Hepatocyte (in vitro differentiated cells): Measurements from ENCODE around the gene ALAS2. TPM values are rescaled to one million over a fixed set of nuclear protein-coding genes. Genes with fewer than 3 reads are reported as not detected.

Experiments used
- DNase-seq: peaks from one replicate; pipeline ENCODE4 v3.0.0-alpha.2; 2016; ENCODE audit warnings: low spot score
- H2AFZ ChIP-seq: fragments of 200-600 bp; sonication (generic); 2 replicates; pipeline ENCODE4 v1.6.0; 2016; ENCODE audit warnings: antibody characterized with exemption, mild to moderate bottlenecking
- H3K27ac ChIP-seq: fragments of 200-600 bp; sonication (generic); 2 replicates; pipeline ENCODE4 v1.5.1; 2016; ENCODE audit warnings: mild to moderate bottlenecking
- H3K27me3 ChIP-seq: fragments of 200-600 bp; sonication (generic); 2 replicates; pipeline ENCODE4 v1.6.1; 2016
- H3K36me3 ChIP-seq: fragments of 200-600 bp; sonication (generic); replicated peaks from 2 replicates; pipeline ENCODE4 v1.5.1; 2016; ENCODE audit warnings: low read depth; ENCODE audit not compliant: insufficient read depth
- H3K4me1 ChIP-seq: fragments of 200-600 bp; sonication (generic); 2 replicates; pipeline ENCODE4 v1.5.1; 2016; ENCODE audit warnings: mild to moderate bottlenecking, moderate library complexity; ENCODE audit not compliant: insufficient read depth
- H3K4me2 ChIP-seq: fragments of 200-600 bp; sonication (generic); 2 replicates; pipeline ENCODE4 v1.6.0; 2016
- H3K4me3 ChIP-seq: fragments of 200-600 bp; sonication (generic); 2 replicates; pipeline ENCODE4 v1.5.1; 2016; ENCODE audit warnings: mild to moderate bottlenecking
- H3K79me2 ChIP-seq: fragments of 200-600 bp; sonication (generic); 2 replicates; pipeline ENCODE4 v1.6.0; 2017; ENCODE audit warnings: mild to moderate bottlenecking
- H3K9me2 ChIP-seq: fragments of 200-600 bp; sonication (generic); replicated peaks from 2 replicates; pipeline ENCODE4 v1.6.0; 2017; ENCODE audit warnings: mild to moderate bottlenecking; ENCODE audit not compliant: insufficient read depth
- H3K9me3 ChIP-seq: fragments of 200-600 bp; sonication (generic); 2 replicates; pipeline ENCODE4 v1.5.1; 2016; ENCODE audit warnings: low read depth, mild to moderate bottlenecking
- H4K20me1 ChIP-seq: fragments of 200-600 bp; sonication (generic); 2 replicates; pipeline ENCODE4 v1.6.0; 2016; ENCODE audit warnings: mild to moderate bottlenecking; ENCODE audit not compliant: insufficient read depth, poor library complexity, severe bottlenecking
- EZH2 ChIP-seq: fragments of 200-600 bp; sonication (generic); IDR thresholded peaks from 2 replicates; pipeline ENCODE4 v1.6.1; 2016; ENCODE audit warnings: antibody characterized with exemption, mild to moderate bottlenecking, borderline replicate concordance
- EZH2phosphoT487 ChIP-seq: fragments of 200-600 bp; sonication (generic); IDR thresholded peaks from one replicate; pipeline ENCODE4 v1.6.1; 2018; ENCODE audit warnings: antibody characterized with exemption, mild to moderate bottlenecking, low read depth, moderate library complexity; ENCODE audit not compliant: unreplicated experiment, severe bottlenecking
- WGBS: methylation state at CpG from one replicate; pipeline ENCODE4 v1.1.6; 2016; ENCODE audit warnings: low lambda C conversion rate; ENCODE audit errors: missing lambda C conversion rate; 5-methylcytosine and 5-hydroxymethylcytosine counted together
- polyA plus RNA-seq: library from polyadenylated mRNA; unstranded; fragments of >200 nt; fragmentation: Nextera tagmentation; extraction: Ambion mirVana; gene quantifications from 2 replicates; pipeline ENCODE4 v1.2.1, GENCODE V29; 2016
- total RNA-seq: library from RNA; depleted of rRNA; stranded (reverse); fragments of >200 nt; gene quantifications from 2 replicates; pipeline ENCODE4 v1.2.3, GENCODE V29; 2014
- TF ChIP-seq, protein P1 (sequence below): fragments of 200-600 bp; sonication (generic); IDR thresholded peaks from 2 replicates; pipeline ENCODE4 v1.5.1; 2016; ENCODE audit warnings: antibody characterized with exemption, mild to moderate bottlenecking; ENCODE audit not compliant: poor library complexity

The ALAS2 gene
- total and polyA plus RNA-seq, 2 experiments from 2014 or later = not detected

- Histone ChIP-seq H3K4me3 (no peak overlapping the region), H3K36me3 (no peaks in the 10 kb centered on the region), H3K27me3 (no peaks in the 10 kb centered on the region), H3K4me2 (no peak overlapping the region), H3K27ac (no peak overlapping the region), H3K79me2 (no peaks in the 10 kb centered on the region), H4K20me1 (no peaks in the 10 kb centered on the region), H3K9me3 (peaks cover 4% of the 10 kb centered on the region), H3K9me2 (no peaks in the 10 kb centered on the region), H2AFZ (no peak overlapping the region), H3K4me1 (no peaks in the 10 kb centered on the region)
- no peak for DNase-seq
- TF ChIP-seq EZH2phosphoT487 = no peak
- TF ChIP-seq, protein P1, sequence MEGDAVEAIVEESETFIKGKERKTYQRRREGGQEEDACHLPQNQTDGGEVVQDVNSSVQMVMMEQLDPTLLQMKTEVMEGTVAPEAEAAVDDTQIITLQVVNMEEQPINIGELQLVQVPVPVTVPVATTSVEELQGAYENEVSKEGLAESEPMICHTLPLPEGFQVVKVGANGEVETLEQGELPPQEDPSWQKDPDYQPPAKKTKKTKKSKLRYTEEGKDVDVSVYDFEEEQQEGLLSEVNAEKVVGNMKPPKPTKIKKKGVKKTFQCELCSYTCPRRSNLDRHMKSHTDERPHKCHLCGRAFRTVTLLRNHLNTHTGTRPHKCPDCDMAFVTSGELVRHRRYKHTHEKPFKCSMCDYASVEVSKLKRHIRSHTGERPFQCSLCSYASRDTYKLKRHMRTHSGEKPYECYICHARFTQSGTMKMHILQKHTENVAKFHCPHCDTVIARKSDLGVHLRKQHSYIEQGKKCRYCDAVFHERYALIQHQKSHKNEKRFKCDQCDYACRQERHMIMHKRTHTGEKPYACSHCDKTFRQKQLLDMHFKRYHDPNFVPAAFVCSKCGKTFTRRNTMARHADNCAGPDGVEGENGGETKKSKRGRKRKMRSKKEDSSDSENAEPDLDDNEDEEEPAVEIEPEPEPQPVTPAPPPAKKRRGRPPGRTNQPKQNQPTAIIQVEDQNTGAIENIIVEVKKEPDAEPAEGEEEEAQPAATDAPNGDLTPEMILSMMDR = no peak
- no peak for TF ChIP-seq EZH2
- WGBS = 64% methylated on average over 6 of the region's 6 CpGs
These were observed 50.4 kb downstream of the ALAS2 start for GRCh38 chrX:54980334-54980733.

DNA sequence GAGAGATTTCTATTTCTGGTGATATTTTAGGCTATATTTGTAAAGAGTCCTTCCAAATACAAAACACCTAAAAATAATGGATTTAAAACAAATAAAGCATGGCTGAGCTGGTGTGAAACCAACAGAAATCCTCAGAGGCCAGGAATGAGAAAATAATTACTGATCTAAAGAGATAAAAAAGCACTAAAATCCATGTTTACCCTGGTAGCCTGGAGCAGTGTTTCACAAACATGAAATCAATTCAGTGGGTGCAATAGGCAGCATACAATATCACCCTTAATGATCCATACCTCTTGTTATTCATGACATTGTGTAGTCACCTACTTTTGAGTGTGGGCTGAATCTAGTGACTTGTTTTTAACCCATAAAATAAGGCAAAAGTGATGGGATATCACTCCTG is 51.3 kb downstream of the ALAS2 start:
- DNase-seq = no peak

DNA sequence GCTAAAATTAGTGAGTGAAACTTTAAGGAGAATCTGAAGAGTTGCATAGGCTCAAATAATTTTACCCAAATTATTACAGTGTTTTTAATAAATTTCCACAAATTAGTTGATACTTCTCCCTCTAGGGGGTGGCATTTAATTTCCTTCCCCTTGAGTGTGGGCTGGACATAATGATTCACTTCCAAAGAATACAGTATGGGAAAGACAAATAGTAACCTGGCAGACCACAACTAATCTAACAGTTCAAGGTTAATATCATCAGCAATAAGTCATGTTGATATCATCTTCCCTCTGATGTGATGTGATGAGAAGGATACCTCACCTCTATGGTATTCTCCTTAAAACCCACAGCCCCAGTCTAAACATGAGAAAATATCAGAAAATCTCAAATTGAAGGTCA is 52.3 kb downstream of the ALAS2 start:
- H2AFZ ChIP-seq = no peak overlapping the region
- no peak overlapping the region for H3K4me3 ChIP-seq
- no peaks in the 10 kb centered on the region for H3K79me2 ChIP-seq
- H3K4me1 ChIP-seq = no peaks in the 10 kb centered on the region
- no peaks in the 10 kb centered on the region for H3K27me3 ChIP-seq
- H3K36me3 ChIP-seq = no peaks in the 10 kb centered on the region
- H4K20me1 ChIP-seq = no peaks in the 10 kb centered on the region
- TF ChIP-seq EZH2phosphoT487 (no peak), EZH2 (no peak)
- TF ChIP-seq, protein P1 = no peak
- no peak overlapping the region for H3K27ac ChIP-seq
- H3K9me3 ChIP-seq = peaks cover 4% of the 10 kb centered on the region
- DNase-seq = no peak
- H3K4me2 ChIP-seq = no peak overlapping the region
- no peaks in the 10 kb centered on the region for H3K9me2 ChIP-seq

More for the DNA sequence above, 51.3 kb downstream of the ALAS2 start:
- no peaks in the 10 kb centered on the region for H3K9me2 ChIP-seq
- no peaks in the 10 kb centered on the region for H3K36me3 ChIP-seq
- TF ChIP-seq EZH2phosphoT487 (no peak), EZH2 (no peak)
- TF ChIP-seq, protein P1 = no peak
- H4K20me1 ChIP-seq = no peaks in the 10 kb centered on the region
- no peak overlapping the region for H3K4me3 ChIP-seq
- no peak overlapping the region for H3K4me2 ChIP-seq
- peaks cover 4% of the 10 kb centered on the region for H3K9me3 ChIP-seq
- H3K27me3 ChIP-seq = no peaks in the 10 kb centered on the region
- H3K27ac ChIP-seq = no peak overlapping the region
- H2AFZ ChIP-seq = no peak overlapping the region
- no peaks in the 10 kb centered on the region for H3K79me2 ChIP-seq
- no peaks in the 10 kb centered on the region for H3K4me1 ChIP-seq

DNA sequence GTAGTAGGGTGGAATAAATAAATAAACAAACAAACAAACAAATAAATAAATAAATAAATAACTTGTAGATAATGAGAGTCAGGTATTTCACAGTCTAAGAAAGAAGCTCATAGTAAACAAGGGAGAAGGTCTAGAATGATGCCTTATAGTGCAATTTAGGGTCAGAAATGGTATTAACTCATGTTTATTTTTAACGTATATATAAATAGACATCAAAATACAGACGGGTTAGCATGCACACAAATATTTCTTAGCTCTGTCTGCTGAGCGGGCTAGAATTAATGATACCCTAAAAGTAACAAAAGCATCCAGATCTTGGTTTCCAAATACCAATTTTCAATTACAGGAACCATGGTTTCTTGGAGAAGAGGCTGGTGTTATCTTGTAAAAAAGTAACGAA is 53.4 kb downstream of the ALAS2 start:
- peaks cover 4% of the 10 kb centered on the region for H3K9me3 ChIP-seq
- 73% methylated on average over 4 of the region's 4 CpGs for WGBS
- H3K4me3 ChIP-seq = no peak overlapping the region
- H3K79me2 ChIP-seq = no peaks in the 10 kb centered on the region
- no peak overlapping the region for H2AFZ ChIP-seq
- H3K27ac ChIP-seq = no peak overlapping the region
- no peak for DNase-seq
- H3K4me2 ChIP-seq = no peak overlapping the region
- H4K20me1 ChIP-seq = no peaks in the 10 kb centered on the region
- H3K4me1 ChIP-seq = no peaks in the 10 kb centered on the region
- H3K27me3 ChIP-seq = no peaks in the 10 kb centered on the region
- TF ChIP-seq EZH2phosphoT487 (no peak), EZH2 (no peak)
- TF ChIP-seq, protein P1 = no peak
- no peaks in the 10 kb centered on the region for H3K36me3 ChIP-seq
- H3K9me2 ChIP-seq = no peaks in the 10 kb centered on the region
